Motor neuron (in vitro differentiated cells): ENCODE data around the gene EXD1. TPM values are rescaled to one million over a fixed set of nuclear protein-coding genes. Genes with fewer than 3 reads are reported as not detected.

ENCODE experiments used
- ATAC-seq, 8 experiments: fragments of 200-7000 bp; cut with Tn5 transposase; replicated peaks in 6 of 8; 2 replicates each; pipeline ENCODE4 v1.8.0; 2021; ENCODE audit warnings: mild to moderate bottlenecking in 8 of 8, moderate library complexity in 8 of 8
- H3K27ac ChIP-seq, 2 donors: fragments of 250-450 bp; sonication (Bioruptor Pico); 2 replicates each; pipeline ENCODE4 v1.9.0; 2021; ENCODE audit warnings: antibody characterized with exemption in 2 of 2, mild to moderate bottlenecking in 2 of 2, moderate library complexity in 1 of 2
- H3K4me1 ChIP-seq, 2 donors: fragments of 250-450 bp; sonication (Bioruptor Pico); replicated peaks in 1 of 2; 2 replicates each; pipeline ENCODE4 v1.6.1; 2021; ENCODE audit warnings: antibody characterized with exemption in 2 of 2, mild to moderate bottlenecking in 2 of 2, moderate library complexity in 1 of 2
- H3K4me3 ChIP-seq, 5 donors: fragments of 250-450 bp; sonication (Bioruptor Pico); 2 replicates each; pipeline ENCODE4 v1.9.0; 2021; ENCODE audit warnings: antibody characterized with exemption in 5 of 5, mild to moderate bottlenecking in 5 of 5, moderate library complexity in 4 of 5
- WGBS, 10 experiments: fragments of 450-650 bp; shearing (Covaris generic); methylation state at CpG; one replicate each; pipeline ENCODE4 v1.0.0; 2022; 5-methylcytosine and 5-hydroxymethylcytosine counted together
- in situ Hi-C, 9 experiments: fragments of 400-800 bp; cut with MboI; loops; one replicate each; pipeline ENCODE4 v1.15.0; 2021; ENCODE audit warnings: low sequenced_read_pairs in 9 of 9, low pct_unique_long_range_greater_than_20kb in 2 of 9; ENCODE audit not compliant: unreplicated experiment in 9 of 9
- total RNA-seq, 8 experiments: library from RNA; unstranded; fragments of 300-600 nt; gene quantifications; 2 replicates each; pipeline versions ENCODE4 v1.2.3 to v1.2.4, GENCODE V29; 2022

EXD1 gene
- total RNA-seq, 8 experiments from 2014 or later = 0.09 to 1.3 (median 0.17) TPM; not detected in 1

- Histone ChIP-seq H3K4me3 (no peak overlapping the region), H3K4me1 (no peaks in the 10 kb centered on the region), H3K27ac (no peak overlapping the region)
- 55 to 100% (median 81%) methylated on average over 2 to 5 of the region's 5 CpGs; no CpG with 5 or more reads in 2 of the 10 experiments for WGBS, 10 experiments
- in situ Hi-C loops = no loop called here
- ATAC-seq = no peak
Observed at GRCh38 chr15:41207687-41208448, 22.7 kb downstream of the EXD1 start.

GRCh38 chr15:41205315-41205714, 25.2 kb downstream of the EXD1 start:
- in situ Hi-C loops = no loop called here
- ATAC-seq = no peak

GRCh38 chr15:41203395-41203794, 27.2 kb downstream of the EXD1 start:
- ATAC-seq = no peak
- H3K4me1 ChIP-seq = no peaks in the 10 kb centered on the region
- 54 to 100% (median 84%) methylated on average over 1 to 7 of the region's 7 CpGs; no CpG with 5 or more reads in 2 of the 10 experiments for WGBS, 10 experiments
- in situ Hi-C loops = no loop called here
- H3K27ac ChIP-seq = no peak overlapping the region
- H3K4me3 ChIP-seq = no peak overlapping the region

More at GRCh38 chr15:41205315-41205714, 25.2 kb downstream of the EXD1 start:
- H3K27ac ChIP-seq = no peak overlapping the region
- H3K4me1 ChIP-seq = no peaks in the 10 kb centered on the region
- 0 to 75% (median 40%) methylated on average over 1 to 2 of the region's 3 CpGs; no CpG with 5 or more reads in 3 of the 10 experiments for WGBS, 10 experiments
- no peak overlapping the region for H3K4me3 ChIP-seq

GRCh38 chr15:41199470-41199869, 31.1 kb downstream of the EXD1 start:
- no peaks in the 10 kb centered on the region for H3K4me1 ChIP-seq
- ATAC-seq = no peak
- in situ Hi-C loops = no loop called here
- no peak overlapping the region for H3K4me3 ChIP-seq
- no peak overlapping the region for H3K27ac ChIP-seq

- WGBS, 10 experiments = 36 to 100% (median 85%) methylated on average over 1 of the region's 1 CpG; no CpG with 5 or more reads in 3 of the 10 experiments
- in situ Hi-C loops = no loop called here
- H3K4me1 ChIP-seq = no peaks in the 10 kb centered on the region
- H3K27ac ChIP-seq = no peak overlapping the region
- ATAC-seq = no peak
- H3K4me3 ChIP-seq = no peak overlapping the region
Observed at GRCh38 chr15:41194444-41194843, 36.1 kb downstream of the EXD1 start.

GRCh38 chr15:41183581-41183980, 47.0 kb downstream of the EXD1 start:
- WGBS, 10 experiments = 63 to 100% (median 86%) methylated on average over 1 to 2 of the region's 2 CpGs; no CpG with 5 or more reads in 3 of the 10 experiments
- Histone ChIP-seq H3K27ac (no peak overlapping the region), H3K4me3 (no peak overlapping the region), H3K4me1 (no peaks in the 10 kb centered on the region)
- in situ Hi-C loops = no loop called here
- ATAC-seq = peak in 1 of 8 experiments; percentile 38

- no peak for ATAC-seq
- H3K4me3 ChIP-seq = no peak overlapping the region
- in situ Hi-C loops = no loop called here
- no peak overlapping the region for H3K27ac ChIP-seq
- 33 to 100% (median 81%) methylated on average over 2 to 3 of the region's 4 CpGs; no CpG with 5 or more reads in 2 of the 10 experiments for WGBS, 10 experiments
- H3K4me1 ChIP-seq = no peaks in the 10 kb centered on the region
Observed at GRCh38 chr15:41182266-41182665, 48.3 kb downstream of the EXD1 start.

GRCh38 chr15:41180206-41180789, 50.3 kb downstream of the EXD1 start:
- no peak for ATAC-seq
- H3K4me1 ChIP-seq = no peaks in the 10 kb centered on the region
- in situ Hi-C loops = no loop called here
- H3K4me3 ChIP-seq = no peak overlapping the region
- no peak overlapping the region for H3K27ac ChIP-seq
- WGBS, 10 experiments = 48 to 100% (median 70%) methylated on average over 1 to 6 of the region's 6 CpGs

- no peak overlapping the region for H3K4me3 ChIP-seq
- ATAC-seq = no peak
- WGBS, 10 experiments = 0 to 100% (median 75%) methylated on average over 1 to 3 of the region's 4 CpGs; no CpG with 5 or more reads in 4 of the 10 experiments
- no peaks in the 10 kb centered on the region for H3K4me1 ChIP-seq
- in situ Hi-C loops = no loop called here
- no peak overlapping the region for H3K27ac ChIP-seq
Observed at GRCh38 chr15:41169781-41170180, 60.8 kb downstream of the EXD1 start.

- Histone ChIP-seq H3K4me3 (no peak overlapping the region), H3K27ac (no peak overlapping the region), H3K4me1 (no peaks in the 10 kb centered on the region)
- in situ Hi-C loops = no loop called here
- no peak for ATAC-seq
Observed at GRCh38 chr15:41169086-41169485, 61.5 kb downstream of the EXD1 start.

GRCh38 chr15:41161736-41162135, 68.8 kb downstream of the EXD1 start:
- Histone ChIP-seq H3K4me1 (no peaks in the 10 kb centered on the region), H3K4me3 (no peak overlapping the region), H3K27ac (no peak overlapping the region)
- WGBS, 10 experiments = 63 to 100% (median 100%) methylated on average over 1 of the region's 1 CpG; no CpG with 5 or more reads in 3 of the 10 experiments
- in situ Hi-C loops = no loop called here
- ATAC-seq = no peak

GRCh38 chr15:41161336-41161735, 69.2 kb downstream of the EXD1 start:
- ATAC-seq = no peak

GRCh38 chr15:41160639-41161315, 69.8 kb downstream of the EXD1 start:
- in situ Hi-C loops = no loop called here
- H3K27ac ChIP-seq = no peak overlapping the region
- ATAC-seq = no peak
- no peaks in the 10 kb centered on the region for H3K4me1 ChIP-seq
- WGBS, 10 experiments = 56 to 100% (median 82%) methylated on average over 2 to 13 of the region's 15 CpGs
- no peak overlapping the region for H3K4me3 ChIP-seq

More at GRCh38 chr15:41161336-41161735, 69.2 kb downstream of the EXD1 start:
- no peaks in the 10 kb centered on the region for H3K4me1 ChIP-seq
- no peak overlapping the region for H3K4me3 ChIP-seq
- in situ Hi-C loops = no loop called here
- no peak overlapping the region for H3K27ac ChIP-seq
- WGBS, 10 experiments = 51 to 100% (median 80%) methylated on average over 1 to 6 of the region's 6 CpGs
